Gastroesophageal sphincter (tissue), 4 donors: ENCODE results near the gene ZNF789. TPM values are rescaled to one million over a fixed set of nuclear protein-coding genes. Genes with fewer than 3 reads are reported as not detected.
"Not testable (repeated sequence)": the region's sequence is repeated elsewhere in the genome, so short reads cannot be mapped to it uniquely, and the experiment has no call there.

Source experiments
- ATAC-seq: fragments of 150-250 bp; one replicate; pipeline ENCODE4 v1.9.1; 2016; ENCODE audit warnings: mild to moderate bottlenecking, moderate library complexity
- H3K27ac ChIP-seq, 4 donors: fragments of 200-600 bp; sonication (generic) in 3 of 4; 1 replicate in 3 of 4; 2 replicates in 1 of 4; pipeline ENCODE4 v1.5.1; 2016 to 2019
- H3K27me3 ChIP-seq: fragments of 200-600 bp; sonication (generic); one replicate; pipeline ENCODE4 v1.5.1; 2019
- H3K36me3 ChIP-seq, 2 donors: fragments of 200-600 bp; sonication (generic); one replicate each; pipeline ENCODE4 v1.5.1; 2019; ENCODE audit warnings: control low read depth in 1 of 2
- H3K4me1 ChIP-seq, 3 donors: fragments of 200-600 bp; sonication (generic); 1 replicate in 2 of 3; 2 replicates in 1 of 3; pipeline ENCODE4 v1.5.1; 2016 to 2019; ENCODE audit warnings: control low read depth in 2 of 3
- H3K4me3 ChIP-seq, 2 donors: fragments of 200-600 bp; sonication (generic); one replicate each; pipeline ENCODE4 v1.5.1; 2019; ENCODE audit warnings: mild to moderate bottlenecking in 1 of 2, moderate library complexity in 1 of 2
- H3K9me3 ChIP-seq, 3 donors: fragments of 200-600 bp; sonication (generic); one replicate each; pipeline ENCODE4 v1.5.1; 2017 to 2019; ENCODE audit warnings: control low read depth in 2 of 3
- CTCF ChIP-seq, 4 experiments: fragments of 200-600 bp in 2 of 4; fragments of 450-650 bp in 2 of 4; sonication (generic) in 1 of 4; IDR thresholded peaks; one replicate each; pipeline ENCODE4 v1.5.1; 2017 to 2019; ENCODE audit warnings: antibody characterized with exemption in 4 of 4, mild to moderate bottlenecking in 2 of 4, moderate library complexity in 2 of 4
- EP300 ChIP-seq: sonication (generic); formaldehyde crosslinking; IDR thresholded peaks from one replicate; pipeline ENCODE4 v1.6.1; 2017; ENCODE audit warnings: antibody characterized with exemption, mild to moderate bottlenecking
- POLR2A ChIP-seq, 2 donors: fragments of 450-650 bp; IDR thresholded peaks; one replicate each; pipeline ENCODE4 v1.6.1; 2017; ENCODE audit warnings: antibody characterized with exemption in 2 of 2, mild to moderate bottlenecking in 2 of 2, moderate library complexity in 1 of 2
- POLR2AphosphoS5 ChIP-seq: sonication (generic); formaldehyde crosslinking; IDR thresholded peaks from one replicate; pipeline ENCODE4 v1.6.1; 2017; ENCODE audit warnings: antibody characterized with exemption
- WGBS, 2 donors: methylation state at CpG; one replicate each; pipeline ENCODE4 v1.1.5; 2018; ENCODE audit warnings: low coverage in 1 of 2; 5-methylcytosine and 5-hydroxymethylcytosine counted together
- total RNA-seq, 4 donors: library from RNA; depleted of rRNA; stranded (reverse); fragments of >200 nt; gene quantifications; one replicate each; pipeline ENCODE4 v1.1.0, GENCODE V29; 2016

The ZNF789 gene
- total RNA-seq, 4 donors from 2014 or later, result 1.4 to 4.8 (median 4.6) TPM

DNA sequence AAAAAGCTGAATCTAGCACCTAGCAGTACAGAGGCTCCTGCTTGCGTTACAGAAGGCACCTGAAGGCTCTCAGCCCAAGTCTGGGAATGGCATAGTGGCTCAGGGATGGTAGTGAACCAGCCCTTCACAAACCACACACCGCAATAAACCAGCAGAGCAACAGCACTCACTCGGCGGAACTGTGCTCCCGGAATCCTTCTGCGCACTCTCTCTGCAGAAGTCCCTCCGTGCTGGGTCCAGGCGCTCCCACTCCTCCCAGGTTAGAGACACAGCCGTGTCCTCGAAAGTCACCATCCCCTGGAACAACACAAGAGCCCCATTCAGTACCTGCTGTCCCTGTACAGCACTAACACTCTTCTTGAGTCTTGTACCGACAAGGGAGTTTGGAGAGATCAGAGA is 25.9 kb downstream of the ZNF789 start:
- peaks cover 2 to 42% (median 21%) of the 10 kb centered on the region in 3 donors for H3K4me1 ChIP-seq
- H3K4me3 ChIP-seq, result peak overlapping the region; percentile 85 to 88
- H3K36me3 ChIP-seq, result peaks cover 4 to 50% of the 10 kb centered on the region in 2 donors
- no peak for ATAC-seq
- whole genome bisulfite sequencing, 2 donors, result 50 to 68% methylated on average over 2 to 10 of the region's 11 CpGs
- no peak for TF ChIP-seq POLR2A (IDR thresholded peaks at IDR 0.05)
- no peak for TF ChIP-seq EP300
- TF ChIP-seq CTCF (IDR thresholded peaks at IDR 0.05), result no peak
- TF ChIP-seq POLR2AphosphoS5, result no peak
- H3K9me3 ChIP-seq, result peaks cover 0 to 20% (median 0%) of the 10 kb centered on the region in 3 donors
- peak overlapping the region in 1 of 4 donors; percentile 97 for H3K27ac ChIP-seq
- no peaks in the 10 kb centered on the region for H3K27me3 ChIP-seq

GRCh38 chr7:99499371-99499720 is 26.7 kb downstream of the ZNF789 start:
- ATAC-seq, result no peak
- Histone ChIP-seq H3K27ac (peak overlapping the region; percentile 77 to 97 (median 96)), H3K9me3 (peaks cover 0 to 12% (median 0%) of the 10 kb centered on the region in 3 donors), H3K4me3 (peak overlapping the region; percentile 85 to 88), H3K4me1 (peaks cover 2 to 47% (median 21%) of the 10 kb centered on the region in 3 donors), H3K36me3 (peaks cover 0 to 42% of the 10 kb centered on the region in 2 donors), H3K27me3 (no peaks in the 10 kb centered on the region)
- TF ChIP-seq EP300 (no peak), POLR2A (IDR thresholded peaks at IDR 0.05) (no peak), POLR2AphosphoS5 (no peak)
- 3% methylated on average over 10 of the region's 14 CpGs; no CpG with 5 or more reads in 1 of the 2 donors for WGBS, 2 donors

DNA sequence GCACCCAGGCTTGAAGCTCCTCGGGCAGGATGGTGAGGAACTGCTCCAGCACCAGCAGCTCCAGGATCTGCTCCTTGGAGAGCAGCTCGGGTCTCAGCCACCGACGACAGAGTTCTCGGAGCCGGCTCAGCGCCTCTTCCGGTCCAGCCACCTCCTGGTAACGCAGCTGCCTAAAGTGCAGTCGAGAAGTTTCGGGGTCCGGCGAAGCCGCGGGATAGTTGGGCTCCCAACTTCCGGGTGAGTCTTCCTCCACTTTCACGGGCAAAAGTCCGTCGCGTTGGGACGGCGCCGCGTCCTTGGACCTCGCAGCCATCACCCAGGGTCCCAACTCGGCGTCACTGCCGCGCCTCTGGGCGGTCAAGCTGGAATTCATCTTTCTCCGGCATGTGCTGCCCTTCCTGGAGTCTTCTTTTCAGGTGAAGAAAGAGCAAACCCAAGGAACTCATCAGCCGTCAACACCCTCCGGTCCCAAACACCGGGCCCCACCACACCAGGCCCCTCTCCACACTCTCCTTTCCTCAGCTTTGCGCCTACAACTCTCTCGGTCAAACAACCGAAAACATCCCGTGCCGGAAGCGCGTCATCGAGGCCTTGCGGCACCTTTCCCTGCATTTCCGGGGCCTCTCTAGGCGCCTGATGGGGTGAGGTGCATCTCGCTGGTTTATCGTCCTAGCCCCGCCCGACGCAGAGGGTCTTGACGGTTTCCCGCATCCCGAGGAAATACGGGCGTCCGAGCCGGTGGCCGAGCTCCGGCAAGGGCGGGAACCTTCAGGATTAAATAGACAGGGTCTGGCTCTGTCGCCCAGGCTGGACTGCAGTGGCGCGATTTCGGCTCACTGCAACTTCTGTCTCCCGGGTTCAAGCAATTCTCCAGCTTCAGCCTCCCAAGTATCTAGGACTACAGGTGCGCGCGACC is 27.3 kb downstream of the ZNF789 start, which contains the start of gene ZNF394:
Gene ZNF394 (minus strand): TSS at position 561 of the 916 bp plus-strand sequence. CDS start 188 bp downstream, at position 373.
- Histone ChIP-seq H3K27ac (peak within 1 kb of the TSS; percentile 77 to 97 (median 96)), H3K4me1 (peaks cover 2 to 47% (median 21%) of the 10 kb centered on the region in 3 donors), H3K27me3 (no peaks in the 10 kb centered on the region), H3K36me3 (peaks cover 0 to 36% of the 10 kb centered on the region in 2 donors), H3K9me3 (peaks cover 0 to 6% (median 0%) of the 10 kb centered on the region in 3 donors), H3K4me3 (peak within 1 kb of the TSS; percentile 85 to 88)
- no peak for TF ChIP-seq EP300
- peak in 1 of 4 experiments; percentile 15 for TF ChIP-seq CTCF (IDR thresholded peaks at IDR 0.05)
- TF ChIP-seq POLR2A (IDR thresholded peaks at IDR 0.05), result peak; percentile 56 to 71
- TF ChIP-seq POLR2AphosphoS5, result peak; percentile 93
- WGBS, 2 donors, result 0 to 2% methylated on average over 14 to 29 of the region's 68 CpGs
- ATAC-seq, result peak; percentile 49

- Histone ChIP-seq H3K9me3 (no peaks in the 10 kb centered on the region), H3K27ac (peak overlapping the region; percentile 77 to 97 (median 96)), H3K4me3 (peak overlapping the region; percentile 85 to 88), H3K27me3 (no peaks in the 10 kb centered on the region), H3K36me3 (peaks cover 0 to 29% of the 10 kb centered on the region in 2 donors), H3K4me1 (peaks cover 2 to 51% (median 21%) of the 10 kb centered on the region in 3 donors)
- no peak for TF ChIP-seq EP300
- TF ChIP-seq CTCF (IDR thresholded peaks at IDR 0.05), result no peak
- no peak for ATAC-seq
- WGBS, 2 donors, result 50 to 58% methylated on average over 8 to 9 of the region's 16 CpGs
These were observed 27.9 kb downstream of the ZNF789 start for GRCh38 chr7:99500637-99501009.

DNA sequence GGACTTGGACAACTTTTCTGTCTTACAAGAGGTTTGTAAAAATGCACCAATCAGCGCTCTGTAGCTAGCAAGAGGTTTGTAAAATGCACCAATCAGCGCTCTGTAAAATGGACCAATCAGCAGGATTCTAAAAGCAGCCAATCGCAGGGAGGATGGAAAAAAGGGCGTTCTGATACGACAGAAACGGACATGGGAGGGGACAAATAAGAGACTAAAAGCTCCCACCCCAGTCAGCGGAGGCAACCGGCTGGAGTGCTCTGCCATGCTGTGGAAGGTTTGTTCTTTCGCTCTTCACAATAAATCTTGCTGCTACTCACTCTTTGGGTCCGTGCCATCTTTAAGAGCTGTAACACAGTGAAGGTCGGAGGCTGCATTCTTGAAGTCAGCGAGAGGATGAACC is 28.5 kb downstream of the ZNF789 start:
- Histone ChIP-seq H3K27ac (peak overlapping the region in 2 of 4 donors; percentile 96 to 97), H3K4me1 (peaks cover 2 to 56% (median 27%) of the 10 kb centered on the region in 3 donors), H3K36me3 (peaks cover 0 to 23% of the 10 kb centered on the region in 2 donors)
- H3K27me3 ChIP-seq, H3K9me3 ChIP-seq, ATAC-seq, H3K4me3 ChIP-seq: not testable (repeated sequence)
- WGBS, 2 donors, result 83 to 92% methylated on average over 1 to 10 of the region's 12 CpGs

DNA sequence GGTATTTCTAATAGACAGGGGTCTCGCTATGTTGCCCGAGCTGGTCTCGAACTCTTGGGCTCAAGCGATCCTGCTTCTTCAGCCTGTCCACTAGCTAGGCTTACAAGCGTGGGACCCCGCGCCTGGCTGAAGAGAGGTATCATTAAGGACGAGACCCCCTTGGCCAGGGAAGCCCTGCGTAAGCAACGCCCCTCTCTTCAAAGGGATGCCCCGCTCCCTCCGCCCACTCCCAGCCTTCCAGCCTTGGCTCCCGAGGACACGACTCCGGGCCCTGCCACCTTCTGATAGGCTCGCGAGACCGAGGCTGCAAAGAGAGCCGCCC is 31.6 kb downstream of the ZNF789 start:
- H3K9me3 ChIP-seq, result no peaks in the 10 kb centered on the region
- peak overlapping the region; percentile 63 to 98 (median 93) for H3K27ac ChIP-seq
- H3K4me3 ChIP-seq, result peak overlapping the region; percentile 75 to 86
- no peaks in the 10 kb centered on the region for H3K36me3 ChIP-seq
- no peak for ATAC-seq
- H3K4me1 ChIP-seq, result peaks cover 0 to 48% (median 25%) of the 10 kb centered on the region in 3 donors
- no peak for TF ChIP-seq EP300
- TF ChIP-seq POLR2AphosphoS5, result no peak
- peak in 1 of 2 donors; percentile 15 for TF ChIP-seq POLR2A (IDR thresholded peaks at IDR 0.05)
- TF ChIP-seq CTCF (IDR thresholded peaks at IDR 0.05), result no peak
- whole genome bisulfite sequencing, 2 donors, result no CpG with 5 or more reads among the region's 19 CpGs
- H3K27me3 ChIP-seq, result no peaks in the 10 kb centered on the region
